Mesendoderm (in vitro differentiated cells): Measurements from ENCODE around the gene TTC39C.

Experiments used
- DNase-seq: peaks from one replicate; pipeline ENCODE4 v3.0.0; 2013
- H2AK5ac ChIP-seq: 2 replicates; pipeline ENCODE4 v1.6.1; 2013; ENCODE audit warnings: low read length, inconsistent platforms
- H2BK120ac ChIP-seq: 2 replicates; pipeline ENCODE4 v1.6.1; 2013; ENCODE audit warnings: low read depth, mild to moderate bottlenecking, low read length, moderate library complexity, mixed read lengths
- H2BK15ac ChIP-seq: replicated peaks from 2 replicates; pipeline ENCODE4 v1.6.1; 2013; ENCODE audit warnings: low read depth, mild to moderate bottlenecking, moderate library complexity
- H2BK5ac ChIP-seq: 2 replicates; pipeline ENCODE4 v1.6.1; 2013; ENCODE audit warnings: low read length, inconsistent platforms
- H3K18ac ChIP-seq: 2 replicates; pipeline ENCODE4 v1.6.1; 2013; ENCODE audit warnings: mild to moderate bottlenecking, low read length, mixed read lengths
- H3K23ac ChIP-seq: one replicate; pipeline ENCODE4 v1.6.1; 2013; ENCODE audit warnings: low read length
- H3K27ac ChIP-seq: 2 replicates; pipeline ENCODE4 v1.5.1; 2013; ENCODE audit warnings: low read depth, mild to moderate bottlenecking, inconsistent platforms, low read length, moderate library complexity
- H3K27me3 ChIP-seq: 2 replicates; pipeline ENCODE4 v1.6.1; 2013; ENCODE audit warnings: low read length, control low read depth, mild to moderate bottlenecking, inconsistent platforms; ENCODE audit not compliant: insufficient read depth, poor library complexity
- H3K36me3 ChIP-seq: 2 replicates; pipeline ENCODE4 v1.6.1; 2013; ENCODE audit warnings: low read length, inconsistent platforms; ENCODE audit not compliant: control insufficient read depth, insufficient read depth
- H3K4ac ChIP-seq: one replicate; pipeline ENCODE4 v1.6.1; 2013; ENCODE audit warnings: low read depth, mild to moderate bottlenecking, low read length, moderate library complexity
- H3K4me1 ChIP-seq: 2 replicates; pipeline ENCODE4 v1.6.1; 2013; ENCODE audit warnings: low read depth, low read length, inconsistent platforms; ENCODE audit not compliant: control insufficient read depth
- H3K4me2 ChIP-seq: 2 replicates; pipeline ENCODE4 v1.6.1; 2013; ENCODE audit warnings: low read length
- H3K4me3 ChIP-seq: 2 replicates; pipeline ENCODE4 v1.5.1; 2013; ENCODE audit warnings: mild to moderate bottlenecking, low read length
- H3K56ac ChIP-seq: one replicate; pipeline ENCODE4 v1.6.1; 2013; ENCODE audit warnings: low read length
- H3K79me1 ChIP-seq: 2 replicates; pipeline ENCODE4 v1.6.1; 2013; ENCODE audit warnings: low read length, inconsistent platforms
- H3K79me2 ChIP-seq: 2 replicates; pipeline ENCODE4 v1.6.1; 2013; ENCODE audit warnings: mild to moderate bottlenecking, low read length; ENCODE audit not compliant: control insufficient read depth, insufficient read depth
- H3K9ac ChIP-seq: 2 replicates; pipeline ENCODE4 v1.6.1; 2013; ENCODE audit warnings: low read length, inconsistent platforms
- H4K5ac ChIP-seq: one replicate; pipeline ENCODE4 v1.6.1; 2013; ENCODE audit warnings: low read length
- H4K8ac ChIP-seq: one replicate; pipeline ENCODE4 v1.6.1; 2013; ENCODE audit warnings: low read depth, mild to moderate bottlenecking, control low read depth, low read length, moderate library complexity
- WGBS: extraction: QIAGEN DNeasy Blood & Tissue Kit; methylation state at CpG from one replicate; pipeline ENCODE4 v1.1.7; 2013; ENCODE audit warnings: low lambda C conversion rate, missing lambda C conversion rate; ENCODE audit not compliant: insufficient coverage; ENCODE audit errors: extremely low coverage; 5-methylcytosine and 5-hydroxymethylcytosine counted together

TTC39C gene

DNA sequence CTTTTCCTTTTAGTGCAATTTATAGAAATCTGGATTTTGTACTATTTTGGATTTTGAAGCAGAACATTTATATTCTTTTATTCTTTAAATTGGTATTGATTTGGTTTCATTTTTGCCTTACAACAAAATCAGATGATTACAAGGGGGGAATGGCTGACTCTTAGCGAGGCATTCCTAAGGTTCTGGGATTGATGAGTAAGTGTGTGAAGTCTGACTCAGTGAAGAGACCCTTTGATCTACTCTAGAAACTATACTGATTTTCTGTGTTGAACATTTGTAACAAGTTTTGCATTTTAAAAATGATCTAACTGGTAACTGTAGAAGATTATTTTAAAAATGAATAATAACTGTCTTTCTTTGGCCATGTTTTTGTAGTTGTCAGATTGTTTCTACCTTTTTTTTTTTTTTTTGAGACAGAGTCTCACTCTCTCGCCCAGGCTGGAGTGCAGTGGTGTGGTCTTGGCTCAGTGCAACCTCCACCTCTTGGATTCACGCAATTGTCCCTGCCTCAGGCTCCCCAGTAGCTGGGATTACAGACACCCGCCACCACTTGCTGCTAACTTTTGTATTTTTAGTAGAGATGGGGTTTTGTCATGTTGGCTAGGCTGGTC is 48.7 kb downstream of the TTC39C start:
- Histone ChIP-seq H3K27me3 (no peaks in the 10 kb centered on the region), H3K79me2 (no peaks in the 10 kb centered on the region), H2AK5ac (no peak overlapping the region), H3K36me3 (no peaks in the 10 kb centered on the region), H3K9ac (no peak overlapping the region), H3K18ac (no peak overlapping the region), H3K4me1 (no peaks in the 10 kb centered on the region), H3K27ac (no peak overlapping the region), H4K8ac (no peak overlapping the region), H3K4me2 (no peak overlapping the region), H2BK15ac (no peak overlapping the region), H2BK5ac (no peak overlapping the region), H2BK120ac (no peak overlapping the region), H3K23ac (no peak overlapping the region), H3K79me1 (no peaks in the 10 kb centered on the region), H3K4me3 (no peak overlapping the region), H3K4ac (no peak overlapping the region), H4K5ac (no peak overlapping the region), H3K56ac (no peak overlapping the region)
- peak; percentile 43 for DNase-seq
- no CpG with 5 or more reads among the region's 4 CpGs for WGBS

DNA sequence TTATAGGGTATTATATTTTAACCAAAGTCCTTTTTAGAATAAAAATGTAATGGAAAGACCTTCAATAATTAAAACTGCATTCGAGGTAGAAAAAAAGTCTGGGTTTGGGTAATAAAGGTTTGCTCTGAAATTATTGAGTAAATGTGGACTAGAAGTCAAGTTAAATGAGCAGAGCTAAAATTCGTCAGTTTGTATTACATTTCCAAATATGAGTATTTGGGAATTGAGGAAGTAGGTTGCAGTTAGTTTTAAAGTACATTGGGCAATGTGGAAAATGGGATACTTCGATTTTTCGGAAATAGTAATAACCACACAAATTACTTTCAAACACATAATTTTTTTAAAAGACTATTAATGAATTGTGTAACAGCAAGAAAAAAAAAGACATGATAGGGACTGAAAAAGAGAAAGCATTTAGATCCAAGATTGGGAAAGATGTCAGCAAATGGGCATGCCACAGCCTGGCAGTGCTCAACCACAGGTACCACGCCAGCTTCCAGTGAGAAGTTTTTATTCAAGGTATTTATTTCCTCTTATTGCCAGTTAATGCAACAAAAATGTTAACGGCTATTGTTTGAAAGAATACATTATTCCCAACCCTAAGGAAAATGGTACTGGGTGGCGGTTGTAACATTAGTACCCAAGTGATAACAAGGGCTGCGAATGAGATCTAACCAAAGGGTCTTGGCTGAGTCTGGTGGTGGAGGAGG is 50.0 kb downstream of the TTC39C start:
- no peak overlapping the region for H3K27ac ChIP-seq
- no peaks in the 10 kb centered on the region for H3K4me1 ChIP-seq
- H3K18ac ChIP-seq, result no peak overlapping the region
- no peak overlapping the region for H2AK5ac ChIP-seq
- H2BK15ac ChIP-seq, result no peak overlapping the region
- H3K36me3 ChIP-seq, result no peaks in the 10 kb centered on the region
- no peak overlapping the region for H3K9ac ChIP-seq
- H3K4me2 ChIP-seq, result no peak overlapping the region
- no peak overlapping the region for H2BK120ac ChIP-seq
- no peaks in the 10 kb centered on the region for H3K79me2 ChIP-seq
- no peak for DNase-seq
- H3K56ac ChIP-seq, result no peak overlapping the region
- no peaks in the 10 kb centered on the region for H3K79me1 ChIP-seq
- WGBS, result no CpG with 5 or more reads among the region's 8 CpGs
- no peaks in the 10 kb centered on the region for H3K27me3 ChIP-seq
- no peak overlapping the region for H2BK5ac ChIP-seq
- no peak overlapping the region for H4K5ac ChIP-seq
- H3K4me3 ChIP-seq, result no peak overlapping the region
- H4K8ac ChIP-seq, result no peak overlapping the region
- no peak overlapping the region for H3K23ac ChIP-seq
- no peak overlapping the region for H3K4ac ChIP-seq

DNA sequence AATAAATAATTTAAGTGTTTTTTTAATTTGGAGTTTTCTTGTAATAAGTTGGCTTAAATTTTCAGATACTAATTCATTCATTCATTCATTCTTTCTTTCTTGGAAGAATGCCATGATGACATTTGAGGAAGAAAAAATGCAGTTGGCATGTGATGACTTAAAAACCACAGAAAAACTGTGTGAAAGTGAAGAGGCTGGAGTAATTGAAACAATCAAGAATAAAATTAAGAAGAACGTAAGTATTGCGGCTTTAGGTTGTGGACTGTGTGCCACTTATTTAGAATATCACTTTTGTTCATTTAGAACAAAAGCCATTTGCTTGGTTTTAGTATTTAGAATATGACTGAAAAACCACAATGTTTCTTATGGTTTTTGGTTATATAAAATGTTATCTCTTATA is 51.4 kb downstream of the TTC39C start:
- no peaks in the 10 kb centered on the region for H3K4me1 ChIP-seq
- H3K9ac ChIP-seq, result no peak overlapping the region
- no peak overlapping the region for H2AK5ac ChIP-seq
- H4K8ac ChIP-seq, result no peak overlapping the region
- H3K79me1 ChIP-seq, result no peaks in the 10 kb centered on the region
- no peak overlapping the region for H4K5ac ChIP-seq
- no peaks in the 10 kb centered on the region for H3K27me3 ChIP-seq
- no peaks in the 10 kb centered on the region for H3K36me3 ChIP-seq
- H2BK15ac ChIP-seq, result no peak overlapping the region
- H3K4me3 ChIP-seq, result no peak overlapping the region
- no CpG with 5 or more reads among the region's 2 CpGs for WGBS
- no peak overlapping the region for H3K18ac ChIP-seq
- H3K4ac ChIP-seq, result no peak overlapping the region
- DNase-seq, result no peak
- no peak overlapping the region for H2BK120ac ChIP-seq
- no peak overlapping the region for H3K4me2 ChIP-seq
- no peak overlapping the region for H2BK5ac ChIP-seq
- no peak overlapping the region for H3K27ac ChIP-seq
- H3K79me2 ChIP-seq, result no peaks in the 10 kb centered on the region
- no peak overlapping the region for H3K56ac ChIP-seq
- H3K23ac ChIP-seq, result no peak overlapping the region

DNA sequence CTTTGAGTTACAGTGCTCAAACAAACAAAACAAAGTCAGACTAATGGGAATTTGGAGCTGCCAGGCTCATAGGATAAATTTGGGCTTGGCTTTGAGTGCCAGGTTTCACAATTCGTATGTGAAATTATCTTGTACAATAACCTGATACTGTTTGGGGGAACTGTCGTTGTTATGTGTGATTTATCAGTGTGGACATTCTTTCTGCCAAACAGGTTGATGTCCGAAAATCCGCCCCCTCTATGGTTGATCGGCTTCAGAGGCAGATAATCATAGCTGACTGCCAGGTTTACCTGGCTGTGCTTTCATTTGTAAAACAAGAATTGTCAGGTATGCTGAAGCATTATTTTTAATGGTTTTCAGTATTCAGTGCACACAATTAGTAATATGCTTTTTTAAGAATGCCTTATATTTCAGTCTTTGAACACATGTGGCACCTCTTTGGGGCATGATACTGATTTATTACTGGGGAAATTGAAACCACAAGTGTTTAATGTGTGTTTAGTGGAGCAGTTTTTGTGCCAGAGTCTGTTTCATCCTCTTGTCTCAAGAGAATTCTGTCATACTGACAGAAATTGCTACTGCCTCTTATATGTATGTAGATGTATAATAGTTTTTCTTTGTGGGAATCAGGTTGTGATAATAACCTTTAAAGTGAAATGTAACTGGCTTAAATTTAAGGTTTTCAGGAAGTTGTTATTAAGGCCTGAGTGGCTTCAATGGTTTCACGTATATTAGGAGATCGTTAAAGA is 54.6 kb downstream of the TTC39C start:
- no peaks in the 10 kb centered on the region for H3K4me1 ChIP-seq
- H3K4ac ChIP-seq, result no peak overlapping the region
- H3K79me2 ChIP-seq, result no peaks in the 10 kb centered on the region
- DNase-seq, result no peak
- H3K36me3 ChIP-seq, result no peaks in the 10 kb centered on the region
- H4K5ac ChIP-seq, result no peak overlapping the region
- no peak overlapping the region for H3K56ac ChIP-seq
- no peak overlapping the region for H3K23ac ChIP-seq
- no peak overlapping the region for H3K4me2 ChIP-seq
- H3K9ac ChIP-seq, result no peak overlapping the region
- no peak overlapping the region for H2AK5ac ChIP-seq
- H3K27me3 ChIP-seq, result no peaks in the 10 kb centered on the region
- H3K79me1 ChIP-seq, result no peaks in the 10 kb centered on the region
- no peak overlapping the region for H3K18ac ChIP-seq
- H2BK15ac ChIP-seq, result no peak overlapping the region
- H3K27ac ChIP-seq, result no peak overlapping the region
- no peak overlapping the region for H4K8ac ChIP-seq
- no peak overlapping the region for H2BK120ac ChIP-seq
- no CpG with 5 or more reads among the region's 7 CpGs for WGBS
- H2BK5ac ChIP-seq, result no peak overlapping the region
- H3K4me3 ChIP-seq, result no peak overlapping the region

DNA sequence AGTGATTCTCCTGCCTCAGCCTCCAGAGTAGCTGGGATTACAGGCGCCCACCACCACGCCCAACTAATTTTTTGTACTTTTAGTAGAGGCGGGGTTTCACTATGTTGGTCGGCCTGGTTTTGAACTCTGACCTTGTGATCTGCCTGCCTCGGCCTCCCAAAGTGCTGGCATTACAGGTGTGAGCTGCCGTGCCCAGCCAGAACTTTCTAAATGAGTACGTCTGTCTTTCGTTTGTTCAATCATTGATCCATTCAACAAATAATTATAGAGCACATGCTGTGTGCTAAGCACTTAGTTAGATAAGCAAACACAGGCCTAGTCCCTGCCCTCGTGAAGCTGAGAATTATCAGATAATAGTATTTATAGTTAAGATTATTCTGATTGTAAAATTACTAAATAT is 56.5 kb downstream of the TTC39C start:
- H3K56ac ChIP-seq, result no peak overlapping the region
- H3K36me3 ChIP-seq, result no peaks in the 10 kb centered on the region
- no peak overlapping the region for H2AK5ac ChIP-seq
- H4K8ac ChIP-seq, result no peak overlapping the region
- WGBS, result no CpG with 5 or more reads among the region's 9 CpGs
- no peak overlapping the region for H3K4me3 ChIP-seq
- H4K5ac ChIP-seq, result no peak overlapping the region
- no peak overlapping the region for H3K4ac ChIP-seq
- no peak overlapping the region for H2BK120ac ChIP-seq
- H3K18ac ChIP-seq, result no peak overlapping the region
- H2BK5ac ChIP-seq, result no peak overlapping the region
- H3K79me1 ChIP-seq, result no peaks in the 10 kb centered on the region
- H2BK15ac ChIP-seq, result no peak overlapping the region
- H3K27me3 ChIP-seq, result no peaks in the 10 kb centered on the region
- no peak overlapping the region for H3K23ac ChIP-seq
- H3K27ac ChIP-seq, result no peak overlapping the region
- no peaks in the 10 kb centered on the region for H3K4me1 ChIP-seq
- H3K4me2 ChIP-seq, result no peak overlapping the region
- H3K9ac ChIP-seq, result no peak overlapping the region
- H3K79me2 ChIP-seq, result no peaks in the 10 kb centered on the region
- DNase-seq, result no peak
